ENCODE measurements around the gene CCDC82. TPM values are rescaled to one million over a fixed set of nuclear protein-coding genes. Genes with fewer than 3 reads are reported as not detected.

Gene CCDC82
- total and polyA plus RNA-seq, 3 experiments from 2014 or later: 23.4 to 28.2 (median 25.3) TPM

GRCh38 chr11:96385187-96385586, 4.5 kb downstream of the CCDC82 start:
- H3K36me3 ChIP-seq (ENCODE audit: insufficient read depth, low read length): peaks cover 4% of the 10 kb centered on the region

GRCh38 chr11:96384156-96384555, 5.6 kb downstream of the CCDC82 start:
- POLR2A ChIA-PET: no interaction called here

More at GRCh38 chr11:96385187-96385586, 4.5 kb downstream of the CCDC82 start:
- CTCF ChIA-PET: no interaction called here
- H3K9me3 ChIP-seq (ENCODE audit: low read length): no peaks in the 10 kb centered on the region
- no peak overlapping the region for H3K27ac ChIP-seq (ENCODE audit: low read depth, low read length)
- Mint-ChIP-seq H3K4me3 (peak overlapping the region in 1 of 7 donors; percentile 24), H3K27me3 (no peaks in the 10 kb centered on the region), H3K27ac (peak overlapping the region in 2 of 8 donors; percentile 9 to 59), H3K36me3 (peaks cover 14 to 53% (median 16%) of the 10 kb centered on the region in 3 donors), H3K9me3 (no peaks in the 10 kb centered on the region), H3K4me1 (peaks cover 26 to 58% (median 57%) of the 10 kb centered on the region in 3 donors)
- H3K27me3 ChIP-seq (ENCODE audit: insufficient read depth, low read length, poor library complexity, severe bottlenecking): no peaks in the 10 kb centered on the region
- POLR2A ChIA-PET: no interaction called here
- no peak for DNase-seq
- H3K4me3 ChIP-seq (ENCODE audit: low read length): no peak overlapping the region
- H3K4me1 ChIP-seq (ENCODE audit: insufficient read depth, low read length): peaks cover 21% of the 10 kb centered on the region

GRCh38 chr11:96376796-96377195, 12.9 kb downstream of the CCDC82 start:
- peaks cover 6% of the 10 kb centered on the region for H3K36me3 ChIP-seq (ENCODE audit: insufficient read depth, low read length)
- no peak overlapping the region for H3K27ac ChIP-seq (ENCODE audit: low read depth, low read length)
- no peaks in the 10 kb centered on the region for H3K4me1 ChIP-seq (ENCODE audit: insufficient read depth, low read length)
- no peaks in the 10 kb centered on the region for H3K27me3 ChIP-seq (ENCODE audit: insufficient read depth, low read length, poor library complexity, severe bottlenecking)
- ChIA-PET CTCF (no interaction called here), POLR2A (no interaction called here)
- H3K4me3 ChIP-seq (ENCODE audit: low read length): no peak overlapping the region
- no peak overlapping the region for H3K4me3 Mint-ChIP-seq
- DNase-seq: no peak
- no peak overlapping the region for H3K27ac Mint-ChIP-seq
- peaks cover 4 to 9% (median 4%) of the 10 kb centered on the region in 3 donors for H3K4me1 Mint-ChIP-seq
- no peaks in the 10 kb centered on the region for H3K9me3 Mint-ChIP-seq
- no peaks in the 10 kb centered on the region for H3K27me3 Mint-ChIP-seq
- no peaks in the 10 kb centered on the region for H3K9me3 ChIP-seq (ENCODE audit: low read length)
- peaks cover 7 to 62% (median 26%) of the 10 kb centered on the region in 3 donors for H3K36me3 Mint-ChIP-seq

More at GRCh38 chr11:96384156-96384555, 5.6 kb downstream of the CCDC82 start:
- no peaks in the 10 kb centered on the region for H3K27me3 ChIP-seq (ENCODE audit: insufficient read depth, low read length, poor library complexity, severe bottlenecking)
- H3K36me3 Mint-ChIP-seq: peaks cover 14 to 56% (median 24%) of the 10 kb centered on the region in 3 donors
- no peak overlapping the region for H3K27ac ChIP-seq (ENCODE audit: low read depth, low read length)
- no peaks in the 10 kb centered on the region for H3K9me3 ChIP-seq (ENCODE audit: low read length)
- DNase-seq: no peak
- no peaks in the 10 kb centered on the region for H3K9me3 Mint-ChIP-seq
- no peaks in the 10 kb centered on the region for H3K27me3 Mint-ChIP-seq
- H3K27ac Mint-ChIP-seq: peak overlapping the region in 2 of 8 donors; percentile 12 to 14
- H3K4me1 ChIP-seq (ENCODE audit: insufficient read depth, low read length): peaks cover 21% of the 10 kb centered on the region
- peaks cover 9% of the 10 kb centered on the region for H3K36me3 ChIP-seq (ENCODE audit: insufficient read depth, low read length)
- no peak overlapping the region for H3K4me3 ChIP-seq (ENCODE audit: low read length)
- CTCF ChIA-PET: no interaction called here
- peaks cover 25 to 59% (median 54%) of the 10 kb centered on the region in 3 donors for H3K4me1 Mint-ChIP-seq
- no peak overlapping the region for H3K4me3 Mint-ChIP-seq

GRCh38 chr11:96373826-96374225, 15.9 kb downstream of the CCDC82 start:
- Mint-ChIP-seq H3K4me3 (no peak overlapping the region), H3K4me1 (peaks cover 0 to 6% (median 4%) of the 10 kb centered on the region in 3 donors), H3K9me3 (no peaks in the 10 kb centered on the region), H3K36me3 (peaks cover 6 to 55% (median 18%) of the 10 kb centered on the region in 3 donors), H3K27me3 (no peaks in the 10 kb centered on the region), H3K27ac (peak overlapping the region in 1 of 8 donors; percentile 18)
- ChIA-PET POLR2A (no interaction called here), CTCF (interaction anchor here (1.2 kb wide), 1 partner anchor 31 kb away, joined by 3 read pairs; the partner anchor contains the start of gene MAML2)
- no peak for DNase-seq
- H3K4me3 ChIP-seq (ENCODE audit: low read length): no peak overlapping the region
- H3K36me3 ChIP-seq (ENCODE audit: insufficient read depth, low read length): no peaks in the 10 kb centered on the region
- H3K4me1 ChIP-seq (ENCODE audit: insufficient read depth, low read length): no peaks in the 10 kb centered on the region
- H3K9me3 ChIP-seq (ENCODE audit: low read length): no peaks in the 10 kb centered on the region
- H3K27ac ChIP-seq (ENCODE audit: low read depth, low read length): no peak overlapping the region
- H3K27me3 ChIP-seq (ENCODE audit: insufficient read depth, low read length, poor library complexity, severe bottlenecking): no peaks in the 10 kb centered on the region

- H3K4me1 Mint-ChIP-seq: peaks cover 0 to 3% (median 0%) of the 10 kb centered on the region in 3 donors
- no peak overlapping the region for H3K4me3 ChIP-seq (ENCODE audit: low read length)
- ChIA-PET POLR2A (no interaction called here), CTCF (no interaction called here)
- no peaks in the 10 kb centered on the region for H3K27me3 Mint-ChIP-seq
- no peak overlapping the region for H3K27ac Mint-ChIP-seq
- no peaks in the 10 kb centered on the region for H3K9me3 ChIP-seq (ENCODE audit: low read length)
- no peak overlapping the region for H3K4me3 Mint-ChIP-seq
- DNase-seq: no peak
- H3K27ac ChIP-seq (ENCODE audit: low read depth, low read length): no peak overlapping the region
- H3K36me3 Mint-ChIP-seq: peaks cover 7 to 63% (median 12%) of the 10 kb centered on the region in 3 donors
- H3K4me1 ChIP-seq (ENCODE audit: insufficient read depth, low read length): no peaks in the 10 kb centered on the region
- no peaks in the 10 kb centered on the region for H3K9me3 Mint-ChIP-seq
- H3K27me3 ChIP-seq (ENCODE audit: insufficient read depth, low read length, poor library complexity, severe bottlenecking): no peaks in the 10 kb centered on the region
- peaks cover 4% of the 10 kb centered on the region for H3K36me3 ChIP-seq (ENCODE audit: insufficient read depth, low read length)
These were observed 22.4 kb downstream of the CCDC82 start for GRCh38 chr11:96367342-96367741.

- DNase-seq: no peak
- Histone ChIP-seq H3K27me3 (ENCODE audit: insufficient read depth, low read length, poor library complexity, severe bottlenecking) (no peaks in the 10 kb centered on the region), H3K4me3 (ENCODE audit: low read length) (no peak overlapping the region), H3K27ac (ENCODE audit: low read depth, low read length) (no peak overlapping the region), H3K4me1 (ENCODE audit: insufficient read depth, low read length) (no peaks in the 10 kb centered on the region), H3K36me3 (ENCODE audit: insufficient read depth, low read length) (peaks cover 4% of the 10 kb centered on the region), H3K9me3 (ENCODE audit: low read length) (no peaks in the 10 kb centered on the region)
- Mint-ChIP-seq H3K9me3 (no peaks in the 10 kb centered on the region), H3K4me1 (peaks cover 0 to 3% (median 0%) of the 10 kb centered on the region in 3 donors), H3K36me3 (peaks cover 7 to 63% (median 10%) of the 10 kb centered on the region in 3 donors), H3K4me3 (no peak overlapping the region), H3K27ac (no peak overlapping the region), H3K27me3 (no peaks in the 10 kb centered on the region)
- ChIA-PET CTCF (no interaction called here), POLR2A (no interaction called here)
These were observed 23.7 kb downstream of the CCDC82 start for GRCh38 chr11:96366024-96366423.

GRCh38 chr11:96365493-96365892, 24.2 kb downstream of the CCDC82 start:
- H3K36me3 Mint-ChIP-seq: peaks cover 7 to 64% (median 10%) of the 10 kb centered on the region in 3 donors
- no peak overlapping the region for H3K4me3 ChIP-seq (ENCODE audit: low read length)
- H3K9me3 Mint-ChIP-seq: no peaks in the 10 kb centered on the region
- ChIA-PET CTCF (no interaction called here), POLR2A (no interaction called here)
- peaks cover 0 to 3% (median 0%) of the 10 kb centered on the region in 3 donors for H3K4me1 Mint-ChIP-seq
- peaks cover 4% of the 10 kb centered on the region for H3K36me3 ChIP-seq (ENCODE audit: insufficient read depth, low read length)
- H3K27me3 ChIP-seq (ENCODE audit: insufficient read depth, low read length, poor library complexity, severe bottlenecking): no peaks in the 10 kb centered on the region
- DNase-seq: no peak
- no peak overlapping the region for H3K27ac ChIP-seq (ENCODE audit: low read depth, low read length)
- H3K4me1 ChIP-seq (ENCODE audit: insufficient read depth, low read length): no peaks in the 10 kb centered on the region
- no peak overlapping the region for H3K27ac Mint-ChIP-seq
- H3K9me3 ChIP-seq (ENCODE audit: low read length): no peaks in the 10 kb centered on the region
- no peaks in the 10 kb centered on the region for H3K27me3 Mint-ChIP-seq
- H3K4me3 Mint-ChIP-seq: no peak overlapping the region

- no peak overlapping the region for H3K4me3 Mint-ChIP-seq
- POLR2A ChIA-PET: no interaction called here
- DNase-seq: no peak
These were observed 27.9 kb downstream of the CCDC82 start for GRCh38 chr11:96361778-96362177.

More at GRCh38 chr11:96361778-96362177, 27.9 kb downstream of the CCDC82 start:
- H3K9me3 Mint-ChIP-seq: no peaks in the 10 kb centered on the region
- H3K27me3 Mint-ChIP-seq: no peaks in the 10 kb centered on the region
- Histone ChIP-seq H3K27me3 (ENCODE audit: insufficient read depth, low read length, poor library complexity, severe bottlenecking) (no peaks in the 10 kb centered on the region), H3K27ac (ENCODE audit: low read depth, low read length) (no peak overlapping the region), H3K9me3 (ENCODE audit: low read length) (no peaks in the 10 kb centered on the region), H3K4me3 (ENCODE audit: low read length) (no peak overlapping the region), H3K36me3 (ENCODE audit: insufficient read depth, low read length) (peaks cover 22% of the 10 kb centered on the region), H3K4me1 (ENCODE audit: insufficient read depth, low read length) (no peaks in the 10 kb centered on the region)
- CTCF ChIA-PET: interaction anchor here (0.8 kb wide), 1 partner anchor 18 kb away, joined by 4 read pairs; no protein-coding TSS in a partner anchor
- no peak overlapping the region for H3K27ac Mint-ChIP-seq
- H3K36me3 Mint-ChIP-seq: peaks cover 0 to 63% (median 14%) of the 10 kb centered on the region in 3 donors
- H3K4me1 Mint-ChIP-seq: peaks cover 4 to 21% (median 20%) of the 10 kb centered on the region in 3 donors

Measured in CD8-positive, alpha-beta memory T cell (primary cell).